Mucosa of descending colon (tissue), 3 donors: ENCODE results near the gene CEBPA. TPM values are rescaled to one million over a fixed set of nuclear protein-coding genes. Genes with fewer than 3 reads are reported as not detected.

Source experiments
- ATAC-seq: fragments of 200-7000 bp; cut with Tn5 transposase; one replicate; pipeline ENCODE4 v1.9.1; 2020; ENCODE audit warnings: mild to moderate bottlenecking, moderate library complexity
- DNase-seq, 3 donors: peaks; one replicate each; pipeline ENCODE4 v3.0.0-alpha.2; 2020
- H3K36me3 ChIP-seq: fragments of 200-600 bp; one replicate; pipeline ENCODE4 v1.8.0; 2021; ENCODE audit warnings: low read depth, mild to moderate bottlenecking
- H3K4me1 ChIP-seq: fragments of 200-600 bp; one replicate; pipeline ENCODE4 v1.8.0; 2021; ENCODE audit warnings: low read depth, mild to moderate bottlenecking
- H3K4me3 ChIP-seq: fragments of 200-600 bp; one replicate; pipeline ENCODE4 v1.8.0; 2021; ENCODE audit warnings: mild to moderate bottlenecking
- H3K9me3 ChIP-seq: fragments of 200-600 bp; one replicate; pipeline ENCODE4 v1.8.0; 2021; ENCODE audit warnings: mild to moderate bottlenecking
- intact Hi-C, 2 donors: fragments of 100-400 bp; cut with DNase I in 1 of 2; cut with micrococcal nuclease in 1 of 2; formaldehyde crosslinking; loops; one replicate each; pipeline versions ENCODE4 v1.11.0 to v1.11.1; 2022; cut with DNase I, micrococcal nuclease
- total RNA-seq, 3 donors: library from RNA; stranded (reverse); fragmentation: NEBNext Ultra II Directional in 2 of 3; extraction: Animal tissue kit (Norgen Biotek cat#: 25700) in 2 of 3; gene quantifications; one replicate each; pipeline versions ENCODE4 v1.2.1 to v1.2.4, GENCODE V29; 2021 to 2023
- TF ChIP-seq, protein P1 (sequence below): fragments of 200-600 bp; IDR thresholded peaks from one replicate; pipeline ENCODE4 v1.8.0; 2022; ENCODE audit warnings: antibody characterized with exemption, mild to moderate bottlenecking
- donor health status: DM: no; HTN: no; CAD: no; lungs with moderate emphysema.
- donor health status: DM: no; HTN: no; CAD: no.
- donor health status: DM: no; HTN: yes; CAD: no.

CEBPA gene
- total RNA-seq, 3 donors from 2014 or later = 30.1 to 73.2 (median 66.1) TPM

DNA sequence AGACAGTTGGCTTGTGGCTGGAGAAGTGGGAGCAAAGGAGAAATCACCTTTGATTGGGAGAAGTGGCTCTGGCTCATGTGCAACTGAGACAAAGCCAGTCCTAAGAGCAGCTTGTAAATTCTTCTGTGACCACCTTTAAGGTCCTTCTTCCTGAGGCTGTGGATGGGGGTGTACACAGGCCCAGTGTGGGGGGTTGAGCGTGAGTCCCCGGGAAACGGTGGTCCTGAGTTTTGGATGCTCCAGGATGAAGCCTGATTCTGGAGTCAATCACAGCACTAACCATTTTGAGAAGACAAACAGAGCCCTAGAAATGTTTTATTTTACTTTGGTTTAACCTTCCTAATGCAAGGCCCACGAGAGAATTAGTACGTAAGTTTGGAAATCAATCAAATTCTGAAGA lies 3.9 kb upstream of the CEBPA start:
- Histone ChIP-seq H3K4me3 (no peak overlapping the region), H3K9me3 (no peaks in the 10 kb centered on the region), H3K36me3 (no peaks in the 10 kb centered on the region), H3K4me1 (peaks cover 23% of the 10 kb centered on the region)
- TF ChIP-seq, protein P1, sequence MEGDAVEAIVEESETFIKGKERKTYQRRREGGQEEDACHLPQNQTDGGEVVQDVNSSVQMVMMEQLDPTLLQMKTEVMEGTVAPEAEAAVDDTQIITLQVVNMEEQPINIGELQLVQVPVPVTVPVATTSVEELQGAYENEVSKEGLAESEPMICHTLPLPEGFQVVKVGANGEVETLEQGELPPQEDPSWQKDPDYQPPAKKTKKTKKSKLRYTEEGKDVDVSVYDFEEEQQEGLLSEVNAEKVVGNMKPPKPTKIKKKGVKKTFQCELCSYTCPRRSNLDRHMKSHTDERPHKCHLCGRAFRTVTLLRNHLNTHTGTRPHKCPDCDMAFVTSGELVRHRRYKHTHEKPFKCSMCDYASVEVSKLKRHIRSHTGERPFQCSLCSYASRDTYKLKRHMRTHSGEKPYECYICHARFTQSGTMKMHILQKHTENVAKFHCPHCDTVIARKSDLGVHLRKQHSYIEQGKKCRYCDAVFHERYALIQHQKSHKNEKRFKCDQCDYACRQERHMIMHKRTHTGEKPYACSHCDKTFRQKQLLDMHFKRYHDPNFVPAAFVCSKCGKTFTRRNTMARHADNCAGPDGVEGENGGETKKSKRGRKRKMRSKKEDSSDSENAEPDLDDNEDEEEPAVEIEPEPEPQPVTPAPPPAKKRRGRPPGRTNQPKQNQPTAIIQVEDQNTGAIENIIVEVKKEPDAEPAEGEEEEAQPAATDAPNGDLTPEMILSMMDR = no peak
- peak in 1 of 3 donors; percentile 28 for DNase-seq
- no peak for ATAC-seq
- intact Hi-C loops = loop anchor here (10.0 kb wide), 1 partner anchor 69 kb away; the partner anchor contains the start of gene CEBPG (in 2 of the 2)

DNA sequence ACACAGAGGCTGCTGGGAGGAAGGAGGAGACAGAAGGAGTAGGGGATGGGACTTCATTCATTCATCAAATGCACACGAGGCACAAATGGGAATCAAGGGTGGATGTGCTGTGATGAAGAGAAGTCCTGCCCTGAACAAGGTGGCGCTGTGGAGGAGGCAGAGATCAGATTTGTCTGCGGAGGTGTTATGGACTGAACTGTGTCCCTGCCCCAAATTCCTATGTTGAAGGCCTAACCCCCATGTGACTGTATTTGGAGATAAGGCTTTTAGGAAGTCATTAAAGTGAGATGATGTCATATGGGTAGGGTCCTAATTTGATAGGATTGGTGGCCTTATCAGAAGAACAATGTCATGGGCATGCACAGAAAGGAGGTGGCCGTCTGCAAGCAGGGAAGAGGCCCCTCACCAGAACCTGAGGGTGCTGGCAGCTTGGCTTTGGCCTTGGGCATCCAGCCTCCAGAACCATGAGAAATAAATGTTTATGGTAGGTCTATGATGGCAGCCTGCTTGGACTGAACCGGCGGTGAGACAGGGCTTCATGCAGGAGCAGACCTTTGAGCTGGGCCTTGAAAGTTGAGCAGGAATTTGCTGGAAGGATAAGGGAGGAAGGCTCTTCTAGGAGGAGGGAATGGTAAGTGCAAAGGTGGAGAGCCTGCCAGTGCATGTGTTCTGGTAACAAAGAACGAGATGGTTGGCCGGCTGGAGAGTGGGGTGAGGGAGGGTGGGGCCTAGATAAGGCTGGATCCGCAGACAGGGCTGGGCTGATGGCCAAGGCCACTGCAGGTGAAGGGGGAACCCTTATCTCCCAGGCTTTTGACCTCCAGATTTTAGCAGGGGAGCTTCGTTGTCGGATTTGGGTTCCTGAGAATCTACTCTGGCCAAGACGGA lies 2.7 kb upstream of the CEBPA start:
- no peak overlapping the region for H3K4me3 ChIP-seq
- no peaks in the 10 kb centered on the region for H3K9me3 ChIP-seq
- DNase-seq = peak; percentile 84 to 89 (median 88)
- peak; percentile 58 for ATAC-seq
- intact Hi-C loops = loop anchor here (5.0 to 10.0 kb wide), 2 partner anchors 68 to 70 kb away; partner anchors contain the start of gene CEBPG (in 2 of the 2)
- TF ChIP-seq, protein P1 = no peak
- H3K4me1 ChIP-seq = peaks cover 18% of the 10 kb centered on the region
- no peaks in the 10 kb centered on the region for H3K36me3 ChIP-seq

DNA sequence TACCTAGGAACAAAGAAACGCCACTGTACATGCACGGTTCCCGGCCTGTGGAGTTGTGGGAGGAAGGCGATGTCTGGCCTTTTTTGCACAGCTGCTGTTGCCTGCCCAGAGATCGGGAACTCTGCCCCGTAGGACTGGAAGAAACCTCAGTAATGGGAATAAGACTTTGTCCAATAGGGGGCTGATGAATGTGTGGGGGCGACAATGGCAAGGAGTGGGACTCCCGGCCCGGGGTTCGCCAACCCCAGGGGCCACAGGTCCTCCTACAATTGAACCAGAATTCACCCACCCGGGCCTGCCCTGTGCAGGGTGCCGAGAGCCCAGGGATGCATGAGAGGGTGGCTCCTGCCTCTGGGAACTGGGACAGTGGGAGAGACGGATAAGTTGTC lies 2.0 kb upstream of the CEBPA start:
- intact Hi-C loops = loop anchor here (5.0 to 10.0 kb wide), 2 partner anchors 67 to 70 kb away; partner anchors contain the start of gene CEBPG (in 2 of the 2)
- Histone ChIP-seq H3K4me3 (no peak overlapping the region), H3K9me3 (no peaks in the 10 kb centered on the region), H3K36me3 (no peaks in the 10 kb centered on the region), H3K4me1 (peaks cover 23% of the 10 kb centered on the region)
- TF ChIP-seq, protein P1 = no peak
- DNase-seq (no peak), ATAC-seq (no peak)

DNA sequence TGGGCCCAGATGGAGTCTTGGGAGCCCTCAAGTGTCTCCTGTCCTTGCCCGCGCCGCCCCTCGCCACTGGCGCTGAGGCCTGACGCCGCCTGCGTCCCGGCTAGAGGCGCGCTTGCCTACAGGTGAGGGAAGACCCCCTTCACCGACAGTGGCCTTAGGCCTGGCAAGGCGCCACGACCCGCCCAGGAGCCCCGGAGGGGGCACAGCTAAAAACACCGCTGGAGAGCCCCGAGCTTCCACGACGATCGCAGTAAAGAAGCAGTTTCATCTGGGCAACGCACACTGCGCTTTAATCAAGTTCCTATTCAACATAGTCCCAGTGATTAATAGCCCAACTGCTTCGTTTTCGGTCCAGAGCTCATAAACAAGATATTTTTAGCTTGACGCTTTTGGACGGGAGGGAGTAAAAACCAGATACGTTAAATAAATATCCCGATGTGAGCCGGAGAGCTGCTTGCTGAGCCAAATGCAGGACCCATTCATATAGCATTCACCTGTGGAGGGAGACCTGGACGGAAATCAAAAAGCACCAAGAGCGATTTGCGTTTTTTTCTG lies 1.5 kb upstream of the CEBPA start:
- ATAC-seq (no peak), DNase-seq (peak in 2 of 3 donors; percentile 64 to 66)
- TF ChIP-seq, protein P1 = no peak
- no peaks in the 10 kb centered on the region for H3K36me3 ChIP-seq
- H3K9me3 ChIP-seq = no peaks in the 10 kb centered on the region
- peak overlapping the region; percentile 38 for H3K4me3 ChIP-seq
- intact Hi-C loops = loop anchor here (5.0 to 10.0 kb wide), 2 partner anchors 67 to 71 kb away; partner anchors contain the start of gene CEBPG (in 2 of the 2)
- peaks cover 25% of the 10 kb centered on the region for H3K4me1 ChIP-seq

DNA sequence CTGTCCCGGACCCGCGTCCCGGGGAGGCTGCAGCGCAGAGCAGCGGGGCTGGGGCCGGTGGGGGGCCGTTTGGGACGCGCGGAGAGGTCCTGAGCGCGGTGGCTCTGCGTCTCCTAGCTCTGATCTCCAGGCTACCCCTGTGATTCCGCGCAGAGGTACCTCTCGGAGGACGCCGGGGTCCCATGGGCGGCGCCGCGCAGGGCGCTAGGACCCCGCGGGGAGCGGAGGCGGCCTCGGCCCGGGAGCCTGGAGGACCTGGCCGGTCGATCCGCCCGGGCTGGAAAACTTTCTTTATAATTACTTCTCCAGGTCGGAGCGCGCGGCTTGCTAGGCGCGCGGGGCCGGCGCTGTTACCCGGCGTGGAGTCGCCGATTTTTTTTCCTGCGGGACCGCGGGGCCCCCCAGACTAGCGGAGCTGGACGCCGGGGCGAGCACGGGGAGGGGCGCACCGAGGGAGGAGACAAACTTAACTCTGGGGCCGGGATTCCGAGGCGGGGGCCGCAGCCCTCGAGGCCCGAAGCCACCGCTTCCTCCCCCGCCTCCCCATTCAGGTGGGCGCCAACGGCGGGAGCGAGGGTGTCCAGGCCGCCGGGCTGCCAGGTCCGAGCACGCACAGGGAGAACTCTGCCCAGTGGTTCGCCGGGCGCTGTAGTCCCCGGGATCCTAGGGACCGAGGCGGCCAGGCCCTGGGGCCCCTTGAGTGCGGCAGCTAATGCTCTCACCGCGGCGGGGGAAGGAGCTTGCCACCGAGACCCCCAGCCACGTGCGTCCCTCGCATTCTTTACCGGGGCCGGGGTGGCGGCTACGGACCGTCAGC lies 848 bp upstream of the CEBPA start:
- DNase-seq = peak; percentile 63 to 76 (median 66)
- peak; percentile 43 for ATAC-seq
- TF ChIP-seq, protein P1 = no peak
- Histone ChIP-seq H3K4me1 (peaks cover 25% of the 10 kb centered on the region), H3K4me3 (peak overlapping the region; percentile 38), H3K36me3 (no peaks in the 10 kb centered on the region), H3K9me3 (no peaks in the 10 kb centered on the region)
- intact Hi-C loops = loop anchor here (5.0 to 10.0 kb wide), 2 partner anchors 66 to 72 kb away; partner anchors contain the start of gene CEBPG (in 2 of the 2)
